H1 (cell line): ENCODE measurements around the gene PHTF1. TPM values are rescaled to one million over a fixed set of nuclear protein-coding genes. Genes with fewer than 3 reads are reported as not detected.

Experiments
- CREB1 ChIP-seq: IDR thresholded peaks from 2 replicates; pipeline ENCODE4 v1.6.1; 2012; ENCODE audit warnings: inconsistent platforms
- EGR1 ChIP-seq: IDR thresholded peaks from 2 replicates; pipeline ENCODE4 v1.6.1; 2011; ENCODE audit warnings: low read depth, low read length, borderline replicate concordance
- JUN ChIP-seq: IDR thresholded peaks from 2 replicates; pipeline ENCODE4 v1.6.1; 2011; ENCODE audit warnings: low read depth, mild to moderate bottlenecking, improper control_type of control experiment, low read length
- KDM4A ChIP-seq: IDR thresholded peaks from one replicate; pipeline ENCODE4 v1.7.1; 2012; ENCODE audit warnings: low read depth, mild to moderate bottlenecking, moderate library complexity, low read length, inconsistent platforms; ENCODE audit not compliant: severe bottlenecking
- RXRA ChIP-seq: IDR thresholded peaks from 2 replicates; pipeline ENCODE4 v1.6.1; 2011; ENCODE audit warnings: low read depth, mild to moderate bottlenecking, low read length, moderate library complexity; ENCODE audit not compliant: insufficient read depth
- TCF12 ChIP-seq: IDR thresholded peaks from 2 replicates; pipeline ENCODE4 v1.6.1; 2011; ENCODE audit warnings: low read depth, mild to moderate bottlenecking, low read length
- polyA plus RNA-seq, 7 experiments: library from polyadenylated mRNA; depleted of rRNA in 3 of 7; stranded (reverse) in 5 of 7; unstranded in 2 of 7; fragments of >200 nt in 5 of 7; fragments of 200-250 nt in 2 of 7; gene quantifications; 1 replicate in 5 of 7; 2 replicates in 1 of 7; 4 replicates in 1 of 7; pipeline versions ENCODE4 v1.2.1 to v1.2.3, GENCODE V29; 2011 to 2013; ENCODE audit warnings: missing spikeins in 2 of 7, mixed read lengths in 2 of 7
- total RNA-seq: library from RNA; stranded (reverse); fragmentation: NEBNext Ultra II Directional; extraction: Animal tissue kit (Norgen Biotek cat#: 25700); gene quantifications from 2 replicates; pipeline ENCODE4 v1.2.1, GENCODE V29; 2021
- TF ChIP-seq, protein P1 (sequence below): IDR thresholded peaks from 2 replicates; pipeline ENCODE4 v1.6.1; 2012; ENCODE audit warnings: inconsistent platforms
- TF ChIP-seq, protein P2 (sequence below), 3 experiments: IDR thresholded peaks; 1 replicate in 2 of 3; 2 replicates in 1 of 3; pipeline versions ENCODE4 v1.5.1 to v1.6.1; 2011; ENCODE audit warnings: low read length in 3 of 3, mild to moderate bottlenecking in 3 of 3, inconsistent platforms in 2 of 3, low read depth in 1 of 3, moderate library complexity in 1 of 3; ENCODE audit not compliant: insufficient read depth in 1 of 3; ENCODE audit errors: control extremely low read depth in 1 of 3
- TF ChIP-seq, protein P3 (sequence below): IDR thresholded peaks from 2 replicates; pipeline ENCODE4 v1.6.1; 2012; ENCODE audit warnings: low read length, inconsistent platforms

PHTF1 gene
- total and polyA plus RNA-seq, 2 of the 8 experiments (the other 6 are each of a cell fraction or from before 2014, with no cell fraction given): 9.1 to 26.9 TPM

DNA sequence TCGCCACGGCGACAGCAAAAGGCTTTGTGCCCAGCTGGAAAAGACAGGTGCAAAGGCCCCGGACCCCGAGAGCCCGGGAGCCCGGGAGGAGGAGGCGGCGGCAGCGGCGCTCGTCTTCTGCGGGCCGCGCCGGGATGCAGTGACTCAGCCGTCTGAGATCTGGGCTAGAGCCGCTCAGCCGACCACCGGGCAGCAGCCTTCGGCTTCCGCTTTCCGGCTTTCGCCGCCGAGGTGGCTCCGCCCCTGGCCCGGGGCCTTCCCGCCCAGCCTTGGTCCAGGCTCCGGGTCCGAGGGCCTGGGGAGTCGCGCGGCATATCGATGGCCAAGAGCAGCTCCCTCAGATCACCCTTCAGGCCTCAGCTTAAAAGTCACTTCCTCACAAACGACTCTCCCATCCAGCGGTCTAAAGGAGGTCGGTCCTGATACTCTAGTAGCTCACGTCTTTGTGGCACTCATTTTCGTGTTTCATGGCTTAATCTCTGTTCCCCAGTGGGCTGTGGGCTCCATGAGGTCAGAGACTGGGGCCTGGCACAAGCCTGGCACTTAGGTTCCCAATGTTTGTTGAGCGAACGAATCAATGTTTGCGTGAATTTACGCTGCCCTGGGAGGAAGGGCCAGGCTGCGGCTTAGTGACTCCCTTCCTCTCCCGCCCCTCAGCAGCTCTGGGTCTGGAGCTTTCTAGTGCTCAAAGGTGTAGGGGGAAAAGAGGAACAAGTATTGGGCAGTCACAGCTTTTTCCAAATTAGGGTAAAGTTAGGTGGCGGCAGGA is at the start of gene PHTF1 (continued):
- TF ChIP-seq EGR1: no peak
- peak; percentile 54 for TF ChIP-seq KDM4A
- no peak for TF ChIP-seq TCF12
- TF ChIP-seq JUN: no peak
- TF ChIP-seq, protein P1, sequence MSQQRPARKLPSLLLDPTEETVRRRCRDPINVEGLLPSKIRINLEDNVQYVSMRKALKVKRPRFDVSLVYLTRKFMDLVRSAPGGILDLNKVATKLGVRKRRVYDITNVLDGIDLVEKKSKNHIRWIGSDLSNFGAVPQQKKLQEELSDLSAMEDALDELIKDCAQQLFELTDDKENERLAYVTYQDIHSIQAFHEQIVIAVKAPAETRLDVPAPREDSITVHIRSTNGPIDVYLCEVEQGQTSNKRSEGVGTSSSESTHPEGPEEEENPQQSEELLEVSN: 0 out of 2 replicates have a peak, but pooled peaks have one; percentile 15
- TF ChIP-seq RXRA: no peak
- TF ChIP-seq, protein P2, sequence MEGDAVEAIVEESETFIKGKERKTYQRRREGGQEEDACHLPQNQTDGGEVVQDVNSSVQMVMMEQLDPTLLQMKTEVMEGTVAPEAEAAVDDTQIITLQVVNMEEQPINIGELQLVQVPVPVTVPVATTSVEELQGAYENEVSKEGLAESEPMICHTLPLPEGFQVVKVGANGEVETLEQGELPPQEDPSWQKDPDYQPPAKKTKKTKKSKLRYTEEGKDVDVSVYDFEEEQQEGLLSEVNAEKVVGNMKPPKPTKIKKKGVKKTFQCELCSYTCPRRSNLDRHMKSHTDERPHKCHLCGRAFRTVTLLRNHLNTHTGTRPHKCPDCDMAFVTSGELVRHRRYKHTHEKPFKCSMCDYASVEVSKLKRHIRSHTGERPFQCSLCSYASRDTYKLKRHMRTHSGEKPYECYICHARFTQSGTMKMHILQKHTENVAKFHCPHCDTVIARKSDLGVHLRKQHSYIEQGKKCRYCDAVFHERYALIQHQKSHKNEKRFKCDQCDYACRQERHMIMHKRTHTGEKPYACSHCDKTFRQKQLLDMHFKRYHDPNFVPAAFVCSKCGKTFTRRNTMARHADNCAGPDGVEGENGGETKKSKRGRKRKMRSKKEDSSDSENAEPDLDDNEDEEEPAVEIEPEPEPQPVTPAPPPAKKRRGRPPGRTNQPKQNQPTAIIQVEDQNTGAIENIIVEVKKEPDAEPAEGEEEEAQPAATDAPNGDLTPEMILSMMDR (IDR thresholded peaks at IDR 0.05; ENCODE audit: control extremely low read depth in 1 of 3, insufficient read depth in 1 of 3, low read depth in 1 of 3, low read length in 3 of 3): no peak
- TF ChIP-seq, protein P3, sequence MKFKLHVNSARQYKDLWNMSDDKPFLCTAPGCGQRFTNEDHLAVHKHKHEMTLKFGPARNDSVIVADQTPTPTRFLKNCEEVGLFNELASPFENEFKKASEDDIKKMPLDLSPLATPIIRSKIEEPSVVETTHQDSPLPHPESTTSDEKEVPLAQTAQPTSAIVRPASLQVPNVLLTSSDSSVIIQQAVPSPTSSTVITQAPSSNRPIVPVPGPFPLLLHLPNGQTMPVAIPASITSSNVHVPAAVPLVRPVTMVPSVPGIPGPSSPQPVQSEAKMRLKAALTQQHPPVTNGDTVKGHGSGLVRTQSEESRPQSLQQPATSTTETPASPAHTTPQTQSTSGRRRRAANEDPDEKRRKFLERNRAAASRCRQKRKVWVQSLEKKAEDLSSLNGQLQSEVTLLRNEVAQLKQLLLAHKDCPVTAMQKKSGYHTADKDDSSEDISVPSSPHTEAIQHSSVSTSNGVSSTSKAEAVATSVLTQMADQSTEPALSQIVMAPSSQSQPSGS: no peak
- 0 out of 2 replicates have a peak, but pooled peaks have one; percentile 19 for TF ChIP-seq CREB1
